ENCODE measurements around the gene AMIGO3.
"Not testable (repeated sequence)": the region's sequence is repeated elsewhere in the genome, so short reads cannot be mapped to it uniquely, and the experiment has no call there.

The AMIGO3 gene

GRCh38 chr3:49689908-49690624, 29.4 kb downstream of the AMIGO3 start:
- ATAC-seq; H3K9me3 Mint-ChIP-seq; DNase-seq (ENCODE audit: low spot score in 2 of 2): not testable (repeated sequence)
- peaks cover 19% of the 10 kb centered on the region for H3K36me3 Mint-ChIP-seq
- peak overlapping the region; percentile 99 for H3K27ac Mint-ChIP-seq
- peak overlapping the region; percentile 97 for H3K4me3 Mint-ChIP-seq
- H3K4me1 Mint-ChIP-seq, result peaks cover 61% of the 10 kb centered on the region

GRCh38 chr3:49689046-49689907, 30.2 kb downstream of the AMIGO3 start, which contains the start of the genes MST1 and RNF123:
Gene MST1 (minus strand): TSS chr3:49689474. CDS start chr3:49688691, 783 bp downstream.
Gene RNF123 (plus strand): TSS chr3:49689557. CDS start chr3:49691166, 1,609 bp downstream.
- H3K27ac Mint-ChIP-seq, result peak within 1 kb of the TSS; percentile 99
- peaks cover 23% of the 10 kb centered on the region for H3K36me3 Mint-ChIP-seq
- peaks cover 59% of the 10 kb centered on the region for H3K4me1 Mint-ChIP-seq
- peak within 1 kb of the TSS; percentile 97 for H3K4me3 Mint-ChIP-seq
- ATAC-seq, result peak; percentile 84
- no peaks in the 10 kb centered on the region for H3K9me3 Mint-ChIP-seq
- peak; percentile 93 to 98 for DNase-seq (ENCODE audit: low spot score in 2 of 2)

GRCh38 chr3:49688338-49689045, 31.0 kb downstream of the AMIGO3 start:
- Mint-ChIP-seq H3K27ac (peak overlapping the region; percentile 99), H3K4me1 (peaks cover 51% of the 10 kb centered on the region), H3K36me3 (peaks cover 28% of the 10 kb centered on the region), H3K4me3 (peak overlapping the region; percentile 97)
- not testable (repeated sequence) for ATAC-seq; DNase-seq (ENCODE audit: low spot score in 2 of 2); H3K9me3 Mint-ChIP-seq

- H3K36me3 Mint-ChIP-seq, result peaks cover 30% of the 10 kb centered on the region
- not testable (repeated sequence) for ATAC-seq; DNase-seq (ENCODE audit: low spot score in 2 of 2); H3K27ac Mint-ChIP-seq; H3K9me3 Mint-ChIP-seq
- H3K4me1 Mint-ChIP-seq, result peaks cover 47% of the 10 kb centered on the region
- H3K4me3 Mint-ChIP-seq, result peak overlapping the region; percentile 56
Observed at GRCh38 chr3:49687424-49687795, 32.1 kb downstream of the AMIGO3 start.

- H3K4me3 Mint-ChIP-seq, result peak overlapping the region; percentile 56
Observed at GRCh38 chr3:49686769-49687423, 32.6 kb downstream of the AMIGO3 start.

GRCh38 chr3:49686346-49686745, 33.1 kb downstream of the AMIGO3 start:
- Mint-ChIP-seq H3K4me1 (peaks cover 42% of the 10 kb centered on the region), H3K4me3 (peak overlapping the region; percentile 56), H3K36me3 (peaks cover 28% of the 10 kb centered on the region)
- H3K9me3 Mint-ChIP-seq; DNase-seq (ENCODE audit: low spot score in 2 of 2); H3K27ac Mint-ChIP-seq: not testable (repeated sequence)
- ATAC-seq, result peak; percentile 0

More at GRCh38 chr3:49686769-49687423, 32.6 kb downstream of the AMIGO3 start:
- not testable (repeated sequence) for H3K27ac Mint-ChIP-seq, H3K9me3 Mint-ChIP-seq
- peak; percentile 26 to 70 for DNase-seq (ENCODE audit: low spot score in 2 of 2)
- H3K4me1 Mint-ChIP-seq, result peaks cover 45% of the 10 kb centered on the region
- H3K36me3 Mint-ChIP-seq, result peaks cover 28% of the 10 kb centered on the region
- ATAC-seq, result peak; percentile 49

- H3K9me3 Mint-ChIP-seq; ATAC-seq; H3K27ac Mint-ChIP-seq; DNase-seq (ENCODE audit: low spot score in 2 of 2): not testable (repeated sequence)
- H3K36me3 Mint-ChIP-seq, result peaks cover 30% of the 10 kb centered on the region
- H3K4me3 Mint-ChIP-seq, result peak overlapping the region; percentile 56
- H3K4me1 Mint-ChIP-seq, result peaks cover 37% of the 10 kb centered on the region
Observed at GRCh38 chr3:49685846-49686245, 33.6 kb downstream of the AMIGO3 start.

GRCh38 chr3:49685103-49685502, 34.4 kb downstream of the AMIGO3 start:
- not testable (repeated sequence) for H3K9me3 Mint-ChIP-seq; DNase-seq (ENCODE audit: low spot score in 2 of 2); ATAC-seq; H3K27ac Mint-ChIP-seq
- peak overlapping the region; percentile 56 for H3K4me3 Mint-ChIP-seq
- peaks cover 37% of the 10 kb centered on the region for H3K4me1 Mint-ChIP-seq
- peaks cover 37% of the 10 kb centered on the region for H3K36me3 Mint-ChIP-seq

- Mint-ChIP-seq H3K36me3 (peaks cover 39% of the 10 kb centered on the region), H3K4me1 (peaks cover 34% of the 10 kb centered on the region)
- not testable (repeated sequence) for H3K4me3 Mint-ChIP-seq; DNase-seq (ENCODE audit: low spot score in 2 of 2); H3K9me3 Mint-ChIP-seq; H3K27ac Mint-ChIP-seq; ATAC-seq
Observed at GRCh38 chr3:49684453-49684852, 35.0 kb downstream of the AMIGO3 start.

- Mint-ChIP-seq H3K4me1 (peaks cover 25% of the 10 kb centered on the region), H3K4me3 (no peak overlapping the region), H3K27ac (no peak overlapping the region), H3K9me3 (no peaks in the 10 kb centered on the region), H3K36me3 (peaks cover 34% of the 10 kb centered on the region)
- no peak for ATAC-seq
- DNase-seq (ENCODE audit: low spot score in 2 of 2), result no peak
Observed at GRCh38 chr3:49683162-49683561, 36.3 kb downstream of the AMIGO3 start.

- peaks cover 25% of the 10 kb centered on the region for H3K4me1 Mint-ChIP-seq
- ATAC-seq (no peak), DNase-seq (ENCODE audit: low spot score in 2 of 2) (no peak)
- H3K4me3 Mint-ChIP-seq, result no peak overlapping the region
- no peak overlapping the region for H3K27ac Mint-ChIP-seq
- peaks cover 38% of the 10 kb centered on the region for H3K36me3 Mint-ChIP-seq
- H3K9me3 Mint-ChIP-seq, result no peaks in the 10 kb centered on the region
Observed at GRCh38 chr3:49681543-49681942, 37.9 kb downstream of the AMIGO3 start.

GRCh38 chr3:49681232-49681522, 38.3 kb downstream of the AMIGO3 start:
- DNase-seq (ENCODE audit: low spot score in 2 of 2), result no peak
- H3K4me3 Mint-ChIP-seq, result no peak overlapping the region
- peaks cover 41% of the 10 kb centered on the region for H3K36me3 Mint-ChIP-seq
- H3K9me3 Mint-ChIP-seq, result no peaks in the 10 kb centered on the region
- peaks cover 27% of the 10 kb centered on the region for H3K4me1 Mint-ChIP-seq
- H3K27ac Mint-ChIP-seq, result no peak overlapping the region
- no peak for ATAC-seq

GRCh38 chr3:49680493-49681231, 38.8 kb downstream of the AMIGO3 start:
- no peak overlapping the region for H3K27ac Mint-ChIP-seq
- no peak overlapping the region for H3K4me3 Mint-ChIP-seq
- H3K9me3 Mint-ChIP-seq, result no peaks in the 10 kb centered on the region
- ATAC-seq, result no peak
- peaks cover 32% of the 10 kb centered on the region for H3K4me1 Mint-ChIP-seq
- no peak for DNase-seq (ENCODE audit: low spot score in 2 of 2)
- H3K36me3 Mint-ChIP-seq, result peaks cover 46% of the 10 kb centered on the region

GRCh38 chr3:49675912-49676311, 43.6 kb downstream of the AMIGO3 start:
- H3K4me3 Mint-ChIP-seq, result no peak overlapping the region
- no peak for ATAC-seq
- no peaks in the 10 kb centered on the region for H3K9me3 Mint-ChIP-seq
- no peak for DNase-seq (ENCODE audit: low spot score in 2 of 2)
- no peak overlapping the region for H3K27ac Mint-ChIP-seq
- peaks cover 41% of the 10 kb centered on the region for H3K36me3 Mint-ChIP-seq
- H3K4me1 Mint-ChIP-seq, result peaks cover 46% of the 10 kb centered on the region
